Gastrocnemius medialis (tissue), 4 donors: ENCODE measurements around the gene MCFD2. TPM values are rescaled to one million over a fixed set of nuclear protein-coding genes. Genes with fewer than 3 reads are reported as not detected.
A peak's percentile ranks its signal among the peaks of the same experiment; 100 is the strongest.

ENCODE experiments used
- ATAC-seq, 2 donors: fragments of 150-250 bp; one replicate each; pipeline ENCODE4 v1.9.1; 2016
- DNase-seq, 2 donors: peaks; one replicate each; pipeline ENCODE4 v3.0.0-alpha.2; 2019
- H3K27ac ChIP-seq, 4 donors: fragments of 200-600 bp; sonication (generic); 1 replicate in 1 of 4; 2 replicates in 3 of 4; pipeline ENCODE4 v1.5.1; 2016 to 2018; ENCODE audit warnings: mild to moderate bottlenecking in 2 of 4, moderate library complexity in 1 of 4
- H3K27me3 ChIP-seq, 3 donors: fragments of 200-600 bp; sonication (generic) in 2 of 3; 1 replicate in 1 of 3; 2 replicates in 2 of 3; pipeline versions ENCODE4 v1.5.1 to v1.6.0; 2016 to 2019; ENCODE audit warnings: mild to moderate bottlenecking in 1 of 3, moderate library complexity in 1 of 3
- H3K36me3 ChIP-seq, 2 donors: fragments of 200-600 bp; sonication (generic) in 1 of 2; one replicate each; pipeline ENCODE4 v1.5.1; 2017 to 2018
- H3K4me1 ChIP-seq, 2 donors: fragments of 200-600 bp; sonication (generic) in 1 of 2; one replicate each; pipeline ENCODE4 v1.5.1; 2016 to 2017; ENCODE audit warnings: mild to moderate bottlenecking in 2 of 2
- H3K4me3 ChIP-seq, 4 donors: fragments of 200-600 bp; sonication (generic) in 3 of 4; 1 replicate in 1 of 4; 2 replicates in 3 of 4; pipeline ENCODE4 v1.5.1; 2016 to 2019; ENCODE audit warnings: mild to moderate bottlenecking in 2 of 4
- H3K9me3 ChIP-seq, 3 donors: fragments of 200-600 bp; sonication (generic) in 2 of 3; 1 replicate in 1 of 3; 2 replicates in 2 of 3; pipeline ENCODE4 v1.5.1; 2016 to 2019
- CTCF ChIP-seq, 5 experiments: fragments of 450-650 bp in 3 of 5; fragments of 200-600 bp in 2 of 5; sonication (generic) in 2 of 5; IDR thresholded peaks in 4 of 5; conservative IDR thresholded peaks in 1 of 5; 1 replicate in 4 of 5; 2 replicates in 1 of 5; pipeline ENCODE4 v1.5.1; 2016 to 2019; ENCODE audit warnings: antibody characterized with exemption in 5 of 5, mild to moderate bottlenecking in 3 of 5, moderate library complexity in 3 of 5
- POLR2A ChIP-seq, 2 donors: fragments of 450-650 bp; IDR thresholded peaks; one replicate each; pipeline ENCODE4 v1.6.1; 2017; ENCODE audit warnings: antibody characterized with exemption in 2 of 2, mild to moderate bottlenecking in 2 of 2, moderate library complexity in 2 of 2
- in situ Hi-C, 4 donors: fragments of 200-750 bp; cut with MboI; loops; one replicate each; pipeline versions ENCODE4 v1.15.0 to v1.8.0; 2017; ENCODE audit warnings: low sequenced_read_pairs in 4 of 4
- intact Hi-C: fragments of 100-400 bp; cut with DNase I; formaldehyde crosslinking; loops from one replicate; pipeline ENCODE4 v1.15.1; 2023; ENCODE audit warnings: low total_unique reads
- total RNA-seq, 4 donors: library from RNA; depleted of rRNA; stranded (reverse); fragments of >200 nt; gene quantifications; one replicate each; pipeline versions ENCODE4 v1.1.0 to v1.2.3, GENCODE V29; 2016

MCFD2 gene
- total RNA-seq, 4 donors from 2014 or later, result 87.9 to 182 (median 106) TPM

GRCh38 chr2:46871976-46872381, 43.6 kb downstream of the MCFD2 start:
- Histone ChIP-seq H3K27ac (no peak overlapping the region), H3K4me3 (no peak overlapping the region), H3K36me3 (no peaks in the 10 kb centered on the region), H3K9me3 (no peaks in the 10 kb centered on the region), H3K4me1 (peaks cover 11 to 32% of the 10 kb centered on the region in 2 donors), H3K27me3 (no peaks in the 10 kb centered on the region)
- in situ Hi-C loops (loop anchor here in 2 of 4 donors (10.0 kb wide), 1 partner anchor 57 kb away; no protein-coding TSS in a partner anchor), intact Hi-C loops (loop anchor here (10.0 kb wide), 1 partner anchor 877 kb away; no protein-coding TSS in a partner anchor)
- no peak for ATAC-seq
- TF ChIP-seq CTCF (IDR thresholded peaks at IDR 0.05 in 4 of 5, conservative IDR thresholded peaks at IDR 0.05 in 1 of 5), result no peak
- no peak for TF ChIP-seq POLR2A (IDR thresholded peaks at IDR 0.05)
- no peak for DNase-seq

GRCh38 chr2:46870051-46870839, 45.4 kb downstream of the MCFD2 start:
- TF ChIP-seq CTCF (IDR thresholded peaks at IDR 0.05 in 4 of 5, conservative IDR thresholded peaks at IDR 0.05 in 1 of 5) (no peak), POLR2A (IDR thresholded peaks at IDR 0.05) (no peak)
- Histone ChIP-seq H3K4me1 (peaks cover 11 to 29% of the 10 kb centered on the region in 2 donors), H3K27ac (no peak overlapping the region), H3K27me3 (no peaks in the 10 kb centered on the region), H3K4me3 (no peak overlapping the region), H3K36me3 (no peaks in the 10 kb centered on the region), H3K9me3 (no peaks in the 10 kb centered on the region)
- in situ Hi-C loops (loop anchor here in 2 of 4 donors (10.0 kb wide), 1 partner anchor 55 kb away; no protein-coding TSS in a partner anchor), intact Hi-C loops (loop anchor here (10.0 kb wide), 1 partner anchor 875 kb away; no protein-coding TSS in a partner anchor)
- no peak for ATAC-seq
- DNase-seq, result no peak

- TF ChIP-seq POLR2A (IDR thresholded peaks at IDR 0.05) (no peak), CTCF (IDR thresholded peaks at IDR 0.05 in 4 of 5, conservative IDR thresholded peaks at IDR 0.05 in 1 of 5) (no peak)
- no peak for ATAC-seq
- Histone ChIP-seq H3K4me3 (no peak overlapping the region), H3K27me3 (no peaks in the 10 kb centered on the region), H3K36me3 (no peaks in the 10 kb centered on the region), H3K9me3 (no peaks in the 10 kb centered on the region), H3K4me1 (peaks cover 9 to 23% of the 10 kb centered on the region in 2 donors), H3K27ac (no peak overlapping the region)
- DNase-seq, result no peak
- in situ Hi-C loops (loop anchor here in 2 of 4 donors (10.0 kb wide), 1 partner anchor 55 kb away; no protein-coding TSS in a partner anchor), intact Hi-C loops (loop anchor here (10.0 kb wide), 1 partner anchor 875 kb away; no protein-coding TSS in a partner anchor)
These were observed 46.0 kb downstream of the MCFD2 start for GRCh38 chr2:46869621-46870020.

- H3K27ac ChIP-seq, result peak overlapping the region; percentile 66 to 79 (median 70)
- in situ Hi-C loops (no loop called here), intact Hi-C loops (no loop called here)
These were observed 48.8 kb downstream of the MCFD2 start for GRCh38 chr2:46866770-46867246.

More at GRCh38 chr2:46866770-46867246, 48.8 kb downstream of the MCFD2 start:
- Histone ChIP-seq H3K4me1 (peaks cover 0 to 6% of the 10 kb centered on the region in 2 donors), H3K9me3 (no peaks in the 10 kb centered on the region), H3K36me3 (no peaks in the 10 kb centered on the region), H3K27me3 (no peaks in the 10 kb centered on the region), H3K4me3 (no peak overlapping the region)
- peak; percentile 78 to 85 for ATAC-seq
- DNase-seq, result peak; percentile 43 to 50
- TF ChIP-seq CTCF (IDR thresholded peaks at IDR 0.05 in 4 of 5, conservative IDR thresholded peaks at IDR 0.05 in 1 of 5), result no peak
- no peak for TF ChIP-seq POLR2A (IDR thresholded peaks at IDR 0.05)
